Prostate gland (tissue), 2 donors: ENCODE data around the gene ABI1.
"Not testable (repeated sequence)": the region's sequence is repeated elsewhere in the genome, so short reads cannot be mapped to it uniquely, and the experiment has no call there.

Source experiments
- POLR2A ChIP-seq: fragments of 450-650 bp; IDR thresholded peaks from one replicate; pipeline ENCODE4 v1.6.1; 2016; ENCODE audit warnings: antibody characterized with exemption, mild to moderate bottlenecking
- POLR2AphosphoS5 ChIP-seq: sonication (generic); formaldehyde crosslinking; IDR thresholded peaks from one replicate; pipeline ENCODE4 v1.6.1; 2017; ENCODE audit warnings: antibody characterized with exemption
- TF ChIP-seq, protein P1 (sequence below), 4 experiments: fragments of 200-600 bp in 2 of 4; fragments of 450-650 bp in 2 of 4; sonication (generic) in 2 of 4; IDR thresholded peaks; 1 replicate in 3 of 4; 2 replicates in 1 of 4; pipeline ENCODE4 v1.5.1; 2016 to 2019; ENCODE audit warnings: antibody characterized with exemption in 4 of 4, mild to moderate bottlenecking in 2 of 4, moderate library complexity in 2 of 4

- not testable (repeated sequence) for TF ChIP-seq POLR2A, POLR2AphosphoS5
- TF ChIP-seq, protein P1, sequence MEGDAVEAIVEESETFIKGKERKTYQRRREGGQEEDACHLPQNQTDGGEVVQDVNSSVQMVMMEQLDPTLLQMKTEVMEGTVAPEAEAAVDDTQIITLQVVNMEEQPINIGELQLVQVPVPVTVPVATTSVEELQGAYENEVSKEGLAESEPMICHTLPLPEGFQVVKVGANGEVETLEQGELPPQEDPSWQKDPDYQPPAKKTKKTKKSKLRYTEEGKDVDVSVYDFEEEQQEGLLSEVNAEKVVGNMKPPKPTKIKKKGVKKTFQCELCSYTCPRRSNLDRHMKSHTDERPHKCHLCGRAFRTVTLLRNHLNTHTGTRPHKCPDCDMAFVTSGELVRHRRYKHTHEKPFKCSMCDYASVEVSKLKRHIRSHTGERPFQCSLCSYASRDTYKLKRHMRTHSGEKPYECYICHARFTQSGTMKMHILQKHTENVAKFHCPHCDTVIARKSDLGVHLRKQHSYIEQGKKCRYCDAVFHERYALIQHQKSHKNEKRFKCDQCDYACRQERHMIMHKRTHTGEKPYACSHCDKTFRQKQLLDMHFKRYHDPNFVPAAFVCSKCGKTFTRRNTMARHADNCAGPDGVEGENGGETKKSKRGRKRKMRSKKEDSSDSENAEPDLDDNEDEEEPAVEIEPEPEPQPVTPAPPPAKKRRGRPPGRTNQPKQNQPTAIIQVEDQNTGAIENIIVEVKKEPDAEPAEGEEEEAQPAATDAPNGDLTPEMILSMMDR (IDR thresholded peaks at IDR 0.05) = not testable (repeated sequence)
These were observed 44.6 kb upstream of the ABI1 start for GRCh38 chr10:26905253-26905781.
